ENCODE results near the gene PLEKHG7. TPM values are rescaled to one million over a fixed set of nuclear protein-coding genes. Genes with fewer than 3 reads are reported as not detected.
A peak's percentile ranks its signal among the peaks of the same experiment; 100 is the strongest.

Gene PLEKHG7
- total RNA-seq, 1 donor from 2014 or later: not detected

GRCh38 chr12:92698474-92698873 lies 4.3 kb upstream of the PLEKHG7 start:
- no peak for ATAC-seq (ENCODE audit: poor library complexity)
- no peak for DNase-seq
- intact Hi-C loops (cut with DNase I): no loop called here

DNA sequence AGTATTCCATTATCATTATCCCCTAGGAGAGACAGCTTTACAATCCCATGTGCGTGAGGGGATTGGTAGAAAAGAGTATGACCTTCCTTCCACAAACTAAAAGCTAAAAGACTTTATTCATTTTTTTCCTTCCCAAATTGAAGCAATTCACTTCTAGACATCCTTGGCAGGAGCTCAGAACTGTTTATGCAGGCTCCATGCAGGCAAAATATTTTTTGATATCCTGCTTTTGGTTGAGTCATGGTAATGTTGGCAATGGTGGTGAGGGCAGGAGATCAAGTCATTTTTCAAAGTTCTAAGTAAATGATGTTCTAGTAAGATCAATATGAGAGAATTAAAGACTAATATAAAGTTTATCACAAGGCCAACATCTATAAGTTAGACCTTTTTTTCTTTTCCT lies 1.3 kb upstream of the PLEKHG7 start:
- ATAC-seq (ENCODE audit: poor library complexity): no peak
- intact Hi-C loops (cut with DNase I): no loop called here
- DNase-seq: no peak

DNA sequence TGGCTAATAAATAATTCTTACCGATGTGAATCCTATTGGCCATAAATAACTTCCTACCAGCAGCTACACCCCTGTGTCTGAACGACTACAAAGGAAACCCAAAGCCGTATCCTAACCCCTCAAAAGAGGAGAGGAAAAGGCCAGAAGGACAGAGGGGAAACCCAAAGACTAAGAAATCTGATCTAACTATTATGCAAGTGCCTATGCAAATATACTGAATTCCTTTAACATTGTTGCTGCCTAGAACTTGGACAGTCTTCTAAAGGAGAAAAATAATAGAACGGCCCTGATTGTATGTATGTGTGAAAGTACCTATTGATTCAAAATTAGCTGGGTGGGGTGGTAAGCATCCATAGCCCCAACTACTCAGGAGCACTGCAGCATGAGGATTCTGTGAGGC lies 997 bp downstream of the PLEKHG7 start:
- ATAC-seq (ENCODE audit: poor library complexity) (no peak), DNase-seq (no peak)
- intact Hi-C loops (cut with DNase I): no loop called here

GRCh38 chr12:92706594-92706993 lies 3.8 kb downstream of the PLEKHG7 start:
- ATAC-seq (ENCODE audit: poor library complexity) (no peak), DNase-seq (no peak)
- intact Hi-C loops (cut with DNase I): no loop called here

GRCh38 chr12:92707926-92708325 lies 5.1 kb downstream of the PLEKHG7 start:
- no peak for ATAC-seq (ENCODE audit: poor library complexity)
- intact Hi-C loops (cut with DNase I): no loop called here
- DNase-seq: no peak

GRCh38 chr12:92715625-92716024 lies 12.8 kb downstream of the PLEKHG7 start:
- no peak for DNase-seq
- intact Hi-C loops (cut with DNase I): no loop called here

DNA sequence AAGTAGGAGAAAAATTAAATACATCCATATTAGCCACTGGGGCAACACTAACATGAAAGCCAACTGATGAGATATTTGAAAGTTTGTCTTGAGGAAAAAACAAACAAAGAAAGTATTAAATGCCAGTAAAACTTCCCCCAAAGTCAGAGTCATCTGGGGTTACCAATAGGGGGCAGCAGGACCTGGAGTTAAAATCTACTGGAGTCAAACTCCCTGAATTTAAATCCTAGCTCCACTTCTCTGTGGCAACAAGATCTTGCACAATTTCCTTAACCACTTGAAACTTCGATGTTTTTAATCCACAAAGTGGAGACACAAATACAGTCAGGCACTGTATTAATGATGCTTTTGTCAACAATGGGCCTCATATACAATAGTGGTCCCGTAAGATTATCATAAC lies 14.4 kb downstream of the PLEKHG7 start:
- no peak for DNase-seq
- no peak for ATAC-seq (ENCODE audit: poor library complexity)
- intact Hi-C loops (cut with DNase I): no loop called here

More at GRCh38 chr12:92715625-92716024, 12.8 kb downstream of the PLEKHG7 start:
- no peak for ATAC-seq (ENCODE audit: poor library complexity)

DNA sequence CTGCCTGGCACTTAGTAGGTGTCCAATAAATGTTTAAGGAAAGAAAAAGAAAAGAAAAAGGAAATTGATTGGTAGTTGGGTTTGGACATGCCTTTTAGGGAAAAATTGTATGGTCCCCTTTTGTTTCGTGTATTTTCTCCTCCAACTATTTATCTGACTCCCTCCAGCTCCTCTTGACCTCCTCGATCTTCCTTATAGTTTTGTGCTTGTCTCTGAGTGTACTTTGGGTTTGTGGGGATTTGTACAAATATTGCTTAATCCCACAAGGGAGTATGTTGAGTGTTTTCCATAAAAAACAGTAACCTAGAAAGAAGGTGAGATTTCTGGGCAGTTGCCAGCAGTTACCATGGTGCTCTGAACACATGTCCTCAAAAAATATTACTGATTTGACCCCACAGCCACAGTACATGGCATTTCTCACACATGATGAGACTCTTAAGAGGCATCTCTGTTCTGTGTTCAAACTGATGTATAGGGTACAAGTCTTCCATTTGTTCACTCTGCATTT lies 15.7 kb downstream of the PLEKHG7 start:
- ATAC-seq (ENCODE audit: poor library complexity): no peak
- intact Hi-C loops (cut with DNase I): no loop called here
- no peak for DNase-seq

- no peak for ATAC-seq (ENCODE audit: poor library complexity)
- intact Hi-C loops (cut with DNase I): no loop called here
- no peak for DNase-seq
Observed at GRCh38 chr12:92719674-92720073, 16.9 kb downstream of the PLEKHG7 start.

- DNase-seq: no peak
- intact Hi-C loops (cut with DNase I): no loop called here
- ATAC-seq (ENCODE audit: poor library complexity): no peak
Observed at GRCh38 chr12:92721130-92721529, 18.3 kb downstream of the PLEKHG7 start.

DNA sequence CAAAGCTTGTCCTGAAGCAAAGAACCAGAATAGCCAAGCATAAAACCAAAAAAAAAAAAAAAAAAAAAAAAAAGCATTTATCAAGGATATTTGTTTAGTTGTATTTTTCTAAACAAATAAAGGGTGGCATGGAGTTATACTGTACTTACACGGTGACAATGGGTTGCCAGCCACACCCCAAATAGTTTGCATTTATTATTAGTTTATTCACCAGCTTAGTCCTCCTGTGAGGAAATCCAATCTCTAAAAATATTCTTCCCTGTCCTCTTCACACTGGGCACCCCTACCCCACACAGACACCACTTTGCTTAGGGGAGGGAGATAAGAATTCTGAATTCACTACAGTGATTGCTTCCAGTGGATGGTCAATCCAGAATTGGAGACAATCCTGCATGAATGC lies 18.9 kb downstream of the PLEKHG7 start:
- ATAC-seq (ENCODE audit: poor library complexity) (no peak), DNase-seq (no peak)
- intact Hi-C loops (cut with DNase I): no loop called here

- ATAC-seq (ENCODE audit: poor library complexity): no peak
- DNase-seq: no peak
- intact Hi-C loops (cut with DNase I): no loop called here
Observed at GRCh38 chr12:92722897-92723296, 20.1 kb downstream of the PLEKHG7 start.

- DNase-seq (no peak), ATAC-seq (ENCODE audit: poor library complexity) (no peak)
- intact Hi-C loops (cut with DNase I): no loop called here
Observed at GRCh38 chr12:92726850-92727249, 24.1 kb downstream of the PLEKHG7 start.

DNA sequence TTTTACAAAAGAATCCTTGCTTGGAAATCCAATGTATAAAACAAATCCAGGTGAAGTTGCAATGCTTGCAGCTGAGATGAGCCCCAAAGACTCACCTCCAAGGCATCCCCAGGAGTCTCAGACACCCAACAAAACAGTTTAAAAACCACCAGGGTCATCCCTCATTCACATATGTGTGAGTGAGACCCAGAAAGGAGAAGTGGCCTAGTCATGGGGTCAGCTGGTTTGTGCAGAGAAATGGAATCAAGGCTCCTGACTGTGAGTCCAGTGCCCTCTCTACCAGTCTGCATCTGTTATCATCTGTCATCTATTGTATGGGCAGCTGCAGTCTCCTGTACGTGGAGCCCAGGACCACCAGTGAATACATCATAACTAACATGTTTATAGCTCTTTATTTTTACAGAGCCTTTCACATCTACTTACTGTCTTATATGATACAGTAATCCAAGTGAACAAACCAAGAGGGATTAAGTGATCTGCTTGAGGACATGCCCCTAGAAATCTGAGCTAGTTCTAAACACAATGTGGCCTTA lies 27.1 kb downstream of the PLEKHG7 start:
- DNase-seq (no peak), ATAC-seq (ENCODE audit: poor library complexity) (no peak)
- intact Hi-C loops (cut with DNase I): no loop called here

DNA sequence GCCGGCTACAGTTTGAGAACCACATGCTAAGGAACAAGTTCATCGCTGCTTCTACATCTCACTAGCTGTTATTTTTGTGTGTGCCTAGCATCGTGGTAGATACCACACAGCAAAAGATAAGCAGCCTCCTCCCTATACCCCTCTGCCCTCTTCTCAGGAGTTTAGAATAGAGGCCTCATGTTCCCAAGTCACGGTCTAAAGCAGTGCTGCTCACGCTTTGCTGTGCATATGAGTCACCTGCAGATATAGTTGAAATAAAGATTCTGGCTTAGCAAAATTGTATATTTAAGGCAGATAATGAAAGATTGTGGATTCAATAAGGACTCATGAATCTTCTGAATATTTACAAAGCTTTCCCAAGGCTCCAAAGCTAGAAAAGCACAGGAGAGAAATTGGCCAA lies 28.0 kb downstream of the PLEKHG7 start:
- intact Hi-C loops (cut with DNase I): no loop called here
- ATAC-seq (ENCODE audit: poor library complexity): no peak
- DNase-seq: no peak

GRCh38 chr12:92732216-92732615 lies 29.4 kb downstream of the PLEKHG7 start:
- DNase-seq (no peak), ATAC-seq (ENCODE audit: poor library complexity) (no peak)
- intact Hi-C loops (cut with DNase I): no loop called here

DNA sequence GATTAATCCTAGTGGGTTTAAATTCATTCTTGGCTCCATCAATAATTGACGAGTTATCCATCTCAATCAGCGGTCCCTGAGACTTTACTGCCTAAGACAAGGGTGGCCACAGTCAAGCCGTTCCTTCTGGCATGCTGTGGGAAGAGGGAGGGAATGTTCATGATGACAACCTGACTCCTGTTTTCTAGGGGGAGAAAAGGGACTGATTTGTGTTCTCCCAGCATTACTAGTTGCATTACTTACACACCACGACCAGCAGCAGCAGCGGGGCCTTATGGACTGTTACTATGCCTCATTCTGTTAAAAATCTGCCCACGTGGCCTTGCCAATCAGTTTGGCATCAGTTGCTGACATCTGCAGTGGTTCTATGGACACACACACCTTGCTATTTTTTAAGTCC lies 29.9 kb downstream of the PLEKHG7 start:
- ATAC-seq (ENCODE audit: poor library complexity) (no peak), DNase-seq (no peak)
- intact Hi-C loops (cut with DNase I): no loop called here

GRCh38 chr12:92733181-92733580 lies 30.4 kb downstream of the PLEKHG7 start:
- DNase-seq (no peak), ATAC-seq (ENCODE audit: poor library complexity) (no peak)
- intact Hi-C loops (cut with DNase I): no loop called here

DNA sequence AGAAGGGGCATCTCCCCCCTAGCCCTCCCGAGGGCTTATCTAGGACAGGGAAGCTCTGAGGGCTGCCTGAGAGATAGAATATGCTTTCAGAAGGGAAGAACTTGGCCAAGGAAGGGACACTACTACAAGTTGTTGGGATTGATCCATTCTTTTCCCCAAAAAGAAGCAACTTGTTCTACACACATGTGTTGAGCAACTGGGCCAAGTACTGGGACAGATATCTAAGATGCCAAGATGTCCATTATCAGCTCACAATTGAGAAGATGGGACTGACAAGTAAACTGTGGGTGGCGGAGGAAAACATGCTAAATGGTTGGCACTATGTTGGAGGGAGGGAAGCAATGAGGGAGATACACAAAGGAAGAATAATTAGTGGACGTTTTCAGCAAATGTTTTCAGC lies 30.9 kb downstream of the PLEKHG7 start:
- intact Hi-C loops (cut with DNase I): no loop called here
- ATAC-seq (ENCODE audit: poor library complexity): no peak
- DNase-seq: no peak

- peak; percentile 64 for ATAC-seq (ENCODE audit: poor library complexity)
- intact Hi-C loops (cut with DNase I): no loop called here
- no peak for DNase-seq
Observed at GRCh38 chr12:92735131-92735721, 32.4 kb downstream of the PLEKHG7 start.

- no peak for ATAC-seq (ENCODE audit: poor library complexity)
- intact Hi-C loops (cut with DNase I): no loop called here
- no peak for DNase-seq
Observed at GRCh38 chr12:92736605-92737004, 33.8 kb downstream of the PLEKHG7 start.

All from Right ventricle myocardium superior (tissue), 1 donor.